ENCODE measurements around the gene DDX6.
"Not testable (repeated sequence)": the region's sequence is repeated elsewhere in the genome, so short reads cannot be mapped to it uniquely, and the experiment has no call there.

The DDX6 gene

DNA sequence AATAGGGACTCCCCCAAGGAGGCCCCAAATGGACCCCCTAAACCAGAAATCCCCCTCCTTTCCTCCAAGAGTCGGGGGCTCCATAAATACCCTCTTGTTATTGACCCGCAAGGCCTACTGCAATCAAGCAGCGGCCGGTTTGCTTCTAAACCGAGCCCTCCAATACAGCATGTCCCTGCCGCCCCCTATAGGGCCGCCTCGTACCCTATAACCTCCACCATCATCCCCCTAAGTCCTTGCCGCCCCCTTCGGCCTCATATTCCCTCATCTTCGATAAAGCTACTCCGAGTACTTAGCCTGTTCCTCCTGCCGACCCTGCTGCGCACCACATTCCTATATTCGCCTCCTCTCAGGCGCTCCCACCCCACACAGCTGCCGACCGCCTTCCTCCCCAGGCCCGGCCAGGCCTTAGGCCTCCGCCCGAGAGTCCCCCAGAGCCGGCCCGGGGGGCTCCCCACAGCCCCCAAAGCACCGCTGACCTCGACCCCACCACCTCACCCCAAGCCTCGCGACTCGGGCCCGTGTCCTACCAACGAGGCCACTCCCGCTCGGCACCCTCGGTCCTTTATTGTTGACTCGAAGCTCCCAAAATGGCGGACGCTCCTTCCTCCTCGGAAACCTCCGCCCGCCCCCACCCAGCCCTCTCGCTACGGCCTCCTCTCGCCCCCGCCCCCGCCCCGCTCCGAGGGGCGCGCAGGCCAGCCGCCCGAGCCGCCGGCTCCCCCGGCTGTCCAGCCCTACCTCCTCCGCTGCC, 430 bp downstream of the DDX6 start:
- DNase-seq, result peak; percentile 64

DNA sequence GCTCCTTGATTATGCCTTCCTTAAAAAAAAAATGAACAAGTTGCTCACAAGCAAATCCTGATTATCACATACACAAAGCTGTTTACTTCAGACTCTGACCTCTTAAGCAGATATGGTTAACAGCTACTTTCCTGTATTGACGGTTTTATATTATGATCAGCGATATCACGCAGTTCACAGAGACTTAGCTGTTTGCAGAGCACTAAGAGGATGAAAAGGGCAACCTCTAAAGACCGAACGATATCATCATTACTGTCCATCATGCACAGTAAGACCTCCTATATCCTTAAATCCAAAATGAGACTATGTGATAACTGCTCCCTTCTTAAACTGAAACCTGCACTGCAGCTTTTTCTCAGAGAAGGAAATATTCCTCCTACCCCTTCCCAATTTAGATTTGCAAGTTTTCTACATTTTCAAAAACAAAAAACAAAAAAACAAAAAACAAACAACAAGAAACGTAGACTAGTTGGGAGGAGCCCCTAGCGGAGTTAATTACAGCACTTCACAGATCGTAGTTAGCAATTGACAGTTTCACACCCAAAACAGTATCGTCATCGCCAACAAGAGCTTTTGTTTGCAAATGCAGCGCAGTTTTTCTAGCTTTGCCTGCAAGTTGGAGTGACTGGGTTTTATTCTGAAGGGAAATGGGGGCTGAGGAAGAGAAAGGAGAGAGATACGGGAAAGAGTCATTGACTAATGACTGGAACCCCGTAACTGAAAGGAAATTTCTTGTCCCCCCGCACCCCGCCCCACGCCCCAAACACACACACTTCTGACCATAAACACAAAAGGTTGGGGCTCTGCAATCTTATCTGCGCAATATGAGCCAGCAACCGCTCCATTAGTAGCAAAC, 1.2 kb downstream of the DDX6 start:
- peak; percentile 64 for DNase-seq

DNA sequence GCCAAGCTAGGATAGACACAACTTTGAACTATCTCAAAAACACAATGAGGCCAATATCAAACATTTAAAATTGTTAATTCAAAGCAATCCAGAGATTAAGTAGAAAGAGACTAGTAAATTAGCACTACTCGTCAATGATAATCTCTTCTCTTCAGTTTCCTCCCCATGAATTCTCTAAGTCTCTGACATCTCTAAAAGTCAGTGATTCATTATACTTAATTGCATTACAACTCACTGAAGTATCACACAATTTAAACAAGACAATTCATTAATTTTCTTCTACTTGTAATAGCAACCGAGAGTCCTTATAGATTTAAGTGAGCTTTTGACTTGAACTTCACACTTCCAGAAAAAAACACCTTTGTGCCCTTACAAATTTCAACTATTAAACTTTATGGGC, 4.3 kb downstream of the DDX6 start:
- no peak for DNase-seq

DNA sequence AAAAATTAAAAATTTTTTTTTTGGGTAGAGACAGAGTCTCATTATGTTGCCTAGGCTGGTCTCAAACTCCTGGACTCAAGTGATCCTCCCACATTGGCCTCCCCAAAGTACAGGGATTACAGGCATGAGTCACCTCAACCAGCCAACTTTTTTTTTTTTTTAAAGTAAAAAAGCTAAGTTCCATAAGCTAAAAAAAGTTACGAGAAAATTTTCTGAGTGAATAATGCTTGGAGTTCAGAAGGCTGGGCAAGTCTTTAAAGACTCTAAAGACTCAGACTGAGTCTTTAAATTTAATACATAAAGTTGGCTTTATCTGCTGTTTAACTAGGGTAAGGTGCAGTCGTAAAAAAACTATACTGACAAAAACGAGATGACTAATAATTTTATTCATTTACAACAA, 5.6 kb downstream of the DDX6 start:
- peak; percentile 49 for DNase-seq

DNA sequence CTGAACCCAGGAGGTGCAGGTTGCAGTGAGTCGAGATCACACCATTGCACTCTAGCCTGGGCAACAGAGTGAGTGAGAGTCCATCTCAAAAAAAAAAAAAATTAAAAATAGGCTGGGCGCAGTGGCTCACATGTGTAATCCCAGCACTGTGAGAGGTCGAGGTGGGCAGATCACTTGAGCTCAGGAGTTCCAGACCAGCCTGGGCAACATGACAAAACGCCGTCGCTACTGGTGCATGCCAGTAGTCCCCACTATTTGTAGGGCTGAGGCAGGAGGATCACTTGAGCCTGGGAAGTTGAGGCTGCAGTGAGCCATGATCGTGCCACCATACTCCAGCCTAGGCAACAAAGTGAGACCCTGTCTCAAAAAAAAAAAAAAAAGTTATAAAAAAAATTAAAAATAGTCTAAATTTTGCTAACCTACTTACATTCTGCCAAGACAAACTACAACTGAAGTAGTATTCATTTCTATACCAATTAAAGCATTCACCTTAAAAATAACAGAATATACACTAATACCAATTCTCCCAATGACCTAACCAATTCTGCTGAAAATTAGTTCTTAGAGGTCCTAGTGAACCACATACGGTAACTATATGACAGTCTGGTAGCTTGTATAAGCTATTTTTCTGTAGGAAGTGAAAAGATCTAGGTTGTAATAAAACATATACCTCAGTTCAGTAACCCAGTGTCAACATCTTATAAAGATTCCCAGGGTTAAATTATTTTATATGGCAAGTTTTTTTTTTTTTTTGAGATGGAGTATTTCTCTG, 7.1 kb downstream of the DDX6 start:
- DNase-seq, result peak; percentile 16

DNA sequence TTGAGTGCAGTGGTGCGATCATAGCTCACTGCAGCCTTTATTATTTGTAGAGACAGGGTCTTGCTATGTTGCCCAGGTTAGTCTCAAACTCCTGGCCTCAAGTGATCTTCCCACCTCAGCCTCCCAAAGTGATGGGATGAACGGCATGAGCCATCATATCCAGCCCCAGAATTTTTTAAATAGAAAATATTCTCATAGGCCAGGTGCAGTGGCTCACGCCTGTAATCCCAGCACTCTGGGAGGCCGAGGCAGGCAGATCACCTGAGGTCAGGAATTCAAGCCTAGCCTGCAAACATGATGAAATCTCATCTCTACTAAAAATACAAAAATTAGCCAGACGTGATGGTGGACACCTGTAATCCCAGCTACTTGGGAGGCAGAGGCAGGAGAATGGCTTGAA, 7.6 kb downstream of the DDX6 start:
- not testable (repeated sequence) for DNase-seq

DNA sequence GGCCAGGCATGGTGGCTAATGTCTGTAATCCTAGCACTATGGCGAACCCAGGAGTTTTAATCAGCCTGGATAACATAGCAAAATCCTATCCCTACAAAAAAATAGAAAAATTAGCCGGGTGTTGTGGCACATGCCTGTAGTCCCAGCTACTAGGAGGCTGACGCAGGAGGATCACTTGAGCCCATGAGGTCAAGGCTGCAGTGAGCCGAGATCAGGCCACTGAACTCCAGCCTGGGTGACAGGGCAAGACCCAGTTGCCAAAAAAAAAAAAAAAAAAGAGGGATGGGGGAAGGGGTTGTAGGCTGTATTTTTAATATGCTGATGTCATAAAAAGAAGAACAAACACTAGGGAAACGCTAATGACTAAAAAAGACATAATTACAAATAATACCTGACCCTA, 12.1 kb downstream of the DDX6 start:
- DNase-seq, result no peak

DNA sequence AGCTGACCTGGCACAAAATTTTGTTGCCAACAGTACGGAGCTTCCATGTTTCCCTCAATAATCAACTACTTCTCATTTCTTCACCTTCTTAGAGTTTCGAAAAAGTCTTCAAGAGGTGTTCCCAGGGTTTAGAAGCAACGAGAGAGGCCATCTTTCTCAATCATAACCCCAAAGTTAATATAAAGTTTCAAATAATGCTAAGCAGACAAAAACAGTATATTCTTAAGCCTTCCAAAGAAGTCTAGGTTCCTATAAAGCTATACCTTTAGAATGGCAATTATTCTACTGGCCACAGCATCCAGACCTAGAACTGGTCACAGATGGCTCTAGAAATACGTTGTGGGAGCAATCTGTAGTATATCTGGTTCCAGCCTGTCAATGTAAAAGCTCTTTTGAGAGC, 16.9 kb downstream of the DDX6 start:
- DNase-seq, result no peak

DNA sequence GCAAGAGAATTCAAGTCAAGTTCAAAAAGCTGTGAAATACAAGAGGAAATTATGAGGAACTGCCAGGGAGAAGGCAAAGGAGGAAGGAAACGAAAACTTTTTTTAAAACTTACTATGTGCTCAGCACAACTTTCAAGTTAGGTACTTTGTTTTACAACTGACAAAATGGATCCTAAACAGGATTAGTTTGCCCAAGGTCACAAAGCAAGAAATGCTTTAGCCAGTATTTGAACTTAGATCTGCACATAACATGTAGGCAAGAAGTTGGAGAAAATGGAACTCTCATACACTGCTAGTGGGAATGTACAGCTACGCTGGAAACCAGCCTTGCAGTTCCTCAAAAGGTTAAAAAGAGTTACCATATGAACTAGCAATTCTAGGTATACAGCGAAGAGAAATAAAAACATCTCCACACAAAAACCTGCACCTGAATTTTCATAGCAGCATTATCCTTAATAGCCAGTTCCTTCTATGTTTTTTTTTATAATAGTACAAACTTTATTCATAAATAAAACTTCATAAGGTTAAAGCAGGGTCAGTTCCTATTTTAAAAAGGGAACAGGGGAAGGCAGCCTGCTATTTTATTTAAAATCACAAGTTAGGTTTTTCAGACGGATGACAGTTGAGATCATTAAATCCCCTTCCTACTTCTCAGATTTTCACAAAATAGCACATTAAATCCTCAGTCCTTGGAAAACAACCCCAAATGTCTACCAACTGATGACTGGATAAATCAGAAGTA, 19.2 kb downstream of the DDX6 start:
- DNase-seq, result no peak

DNA sequence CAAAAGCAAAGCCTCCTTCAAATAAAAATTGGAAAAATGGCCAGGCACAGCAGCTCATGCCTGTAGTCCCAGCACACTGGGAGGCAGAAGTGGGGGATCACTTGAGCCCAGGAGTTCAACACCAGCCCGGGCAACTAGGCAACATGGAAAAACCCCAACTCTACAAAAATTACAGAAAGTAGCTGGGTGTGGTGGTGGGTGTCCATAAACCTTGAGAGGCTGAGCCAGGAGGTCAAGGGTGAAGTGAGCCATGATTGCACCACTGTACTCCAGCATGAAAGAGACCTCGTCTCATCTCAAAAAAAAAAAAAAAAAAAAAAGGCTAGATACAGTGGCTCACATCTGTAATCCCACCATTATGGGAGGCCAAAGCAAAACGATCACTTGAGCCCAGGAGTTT, 22.3 kb downstream of the DDX6 start:
- no peak for DNase-seq

DNA sequence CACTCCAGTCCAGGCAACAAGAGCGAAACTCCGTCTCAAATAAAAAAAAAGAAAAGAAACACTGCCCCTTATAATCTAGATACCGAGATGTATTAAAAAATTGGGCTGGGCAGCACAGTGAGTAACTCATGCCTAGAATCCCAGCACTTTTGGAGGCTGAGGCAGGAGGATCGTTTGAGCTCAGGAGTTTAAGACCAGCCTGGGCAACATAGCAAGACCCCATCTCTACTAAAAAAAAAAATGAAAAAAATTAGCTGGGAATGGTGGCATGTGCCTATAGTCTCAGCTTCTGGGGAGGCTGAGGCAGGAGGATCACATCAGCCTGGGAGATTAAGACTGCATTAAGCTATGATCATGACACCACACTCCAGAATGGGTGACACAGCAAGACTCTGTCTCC, 24.9 kb downstream of the DDX6 start:
- no peak for DNase-seq

DNA sequence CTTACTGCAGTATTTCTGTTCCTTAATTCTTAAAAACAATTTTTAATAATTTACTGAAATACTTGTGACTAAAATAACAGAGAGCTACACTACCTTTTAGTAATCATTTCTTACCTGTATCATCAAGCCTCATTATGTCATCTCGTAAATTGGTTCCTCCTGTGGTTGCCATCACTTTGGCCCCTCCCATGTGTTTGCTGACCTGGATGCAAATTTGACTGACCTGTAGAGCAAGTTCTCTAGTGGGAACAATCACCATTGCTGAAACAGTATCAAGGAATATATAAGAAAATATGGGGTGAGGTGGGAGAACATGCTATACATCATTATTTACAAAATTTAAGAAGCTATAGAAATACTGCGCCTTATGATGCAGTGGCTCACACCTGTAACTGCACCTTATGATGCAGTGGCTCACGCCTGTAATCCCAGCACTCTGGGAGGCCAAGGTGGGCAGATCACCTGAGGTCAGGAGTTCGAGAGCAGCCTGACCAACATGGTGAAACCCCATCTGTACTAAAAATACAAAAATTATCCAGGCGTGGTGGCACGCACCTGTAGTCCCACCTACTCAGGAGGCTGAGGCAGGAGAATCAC, 25.8 kb downstream of the DDX6 start:
- not testable (repeated sequence) for DNase-seq

DNA sequence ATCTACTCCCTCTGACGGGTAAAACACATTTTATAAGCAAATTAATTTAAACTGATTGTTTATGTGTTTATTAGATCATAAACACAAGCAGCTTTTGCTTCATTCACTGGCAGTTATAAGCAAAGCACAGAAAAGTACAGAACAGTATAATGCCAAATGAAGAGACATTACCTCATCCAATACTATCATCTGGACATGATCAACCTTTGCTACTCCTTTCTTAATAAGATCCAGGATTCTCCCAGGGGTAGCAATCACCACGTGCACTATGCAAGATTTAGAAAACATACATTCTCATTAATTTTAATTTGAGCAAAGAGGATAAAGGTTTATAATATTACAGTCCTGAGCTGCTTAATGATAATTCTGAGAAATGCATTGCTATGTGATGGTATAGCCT, 27.9 kb downstream of the DDX6 start:
- DNase-seq, result no peak

DNA sequence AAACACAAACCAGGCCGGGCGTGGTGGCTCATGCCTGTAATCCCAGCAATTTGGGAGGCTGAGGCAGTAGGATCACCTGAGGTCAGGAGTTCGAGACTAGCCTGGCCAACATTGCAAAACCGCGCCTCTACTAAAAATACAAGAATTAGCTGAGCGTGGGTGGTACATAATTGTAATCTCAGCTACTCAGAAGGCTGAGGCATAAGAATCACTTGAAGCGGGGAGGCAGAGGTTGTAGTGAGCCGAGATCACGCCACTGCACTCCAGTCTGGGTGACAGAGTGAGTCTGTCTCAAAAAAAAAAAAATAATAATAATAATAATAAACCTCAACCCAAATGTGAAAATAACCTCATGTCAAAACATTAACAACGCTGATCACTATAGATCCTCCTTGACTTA, 29.0 kb downstream of the DDX6 start:
- not testable (repeated sequence) for DNase-seq

DNA sequence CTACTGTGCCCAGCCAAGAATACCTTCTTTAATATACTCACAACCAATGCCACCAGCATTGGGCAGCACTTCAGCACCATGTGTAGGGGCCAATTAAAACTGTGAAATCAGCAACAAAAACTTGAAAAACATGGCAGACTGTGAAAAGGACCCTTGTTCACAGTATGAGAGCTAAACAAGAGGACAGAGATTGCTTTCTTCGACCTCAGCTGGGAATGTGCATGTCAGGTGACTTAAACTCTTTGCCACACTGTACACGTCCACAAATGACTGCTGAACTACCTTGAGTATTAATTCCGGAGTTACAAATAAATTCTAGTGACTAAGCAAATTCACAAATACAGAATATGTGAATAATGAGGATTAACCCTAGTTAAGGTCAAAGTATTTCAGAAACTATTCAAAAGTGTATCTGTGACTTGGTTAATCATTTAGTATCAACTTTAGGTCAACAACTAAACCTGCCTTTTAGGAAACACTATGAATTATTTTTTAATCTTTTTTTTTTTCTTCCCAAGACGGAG, 33.0 kb downstream of the DDX6 start:
- no peak for DNase-seq

DNA sequence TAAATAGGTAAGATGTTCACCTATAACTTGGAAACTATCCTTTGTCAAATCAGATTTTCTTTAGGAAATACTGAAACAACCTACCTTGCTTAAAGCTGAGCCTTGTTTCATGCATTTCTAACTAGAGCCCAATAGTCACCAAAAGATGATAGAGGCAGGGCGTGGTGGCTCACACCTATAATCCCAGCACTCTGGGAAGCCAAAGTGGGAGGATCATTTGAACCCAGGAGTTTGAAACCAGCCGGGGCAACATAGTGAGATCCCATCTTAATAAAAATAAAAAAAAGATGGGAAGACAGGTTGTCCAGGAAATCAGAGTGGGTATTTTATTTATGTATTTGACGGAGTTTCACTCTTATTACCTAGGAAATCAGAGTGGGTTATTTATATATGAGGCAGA, 38.3 kb downstream of the DDX6 start:
- DNase-seq, result no peak

DNA sequence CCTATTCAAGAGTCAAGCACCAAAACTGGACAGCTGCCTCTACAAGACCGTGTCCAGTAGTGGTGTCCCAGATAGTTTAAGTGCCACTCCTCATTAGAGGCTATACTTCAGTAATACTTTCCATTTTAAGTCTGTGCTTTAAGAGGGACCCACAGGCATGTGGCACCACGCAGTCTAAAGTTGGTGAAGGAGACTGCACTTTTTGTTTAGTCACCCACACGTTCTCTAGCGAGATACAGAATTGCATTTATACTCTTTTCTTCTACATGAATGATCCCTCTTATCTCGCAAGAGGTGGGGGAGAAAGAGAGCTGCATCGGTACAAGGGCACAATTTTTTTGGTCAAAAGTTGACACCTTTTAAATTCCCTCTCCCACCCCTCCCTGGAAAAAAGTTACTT, 41.5 kb downstream of the DDX6 start:
- DNase-seq, result no peak

DNA sequence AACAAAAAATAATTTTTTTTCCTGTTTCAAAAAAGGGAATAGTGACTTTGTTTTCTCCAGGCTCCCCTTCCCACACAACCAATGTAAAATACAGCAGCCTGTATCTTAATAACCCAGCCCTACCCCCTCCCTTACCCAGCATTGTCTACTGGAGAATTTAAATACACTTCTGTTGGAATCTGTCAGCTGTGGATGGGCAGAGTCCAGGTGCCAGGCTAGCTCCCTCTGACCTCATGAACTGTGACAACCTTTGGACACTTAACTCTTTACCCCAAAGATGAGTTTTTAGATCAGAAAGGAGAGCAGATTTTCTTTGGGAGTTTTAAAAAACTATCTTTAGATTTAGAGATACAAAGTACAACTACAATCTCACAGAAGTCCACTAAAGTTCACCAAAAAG, 42.9 kb downstream of the DDX6 start:
- DNase-seq, result no peak

DNA sequence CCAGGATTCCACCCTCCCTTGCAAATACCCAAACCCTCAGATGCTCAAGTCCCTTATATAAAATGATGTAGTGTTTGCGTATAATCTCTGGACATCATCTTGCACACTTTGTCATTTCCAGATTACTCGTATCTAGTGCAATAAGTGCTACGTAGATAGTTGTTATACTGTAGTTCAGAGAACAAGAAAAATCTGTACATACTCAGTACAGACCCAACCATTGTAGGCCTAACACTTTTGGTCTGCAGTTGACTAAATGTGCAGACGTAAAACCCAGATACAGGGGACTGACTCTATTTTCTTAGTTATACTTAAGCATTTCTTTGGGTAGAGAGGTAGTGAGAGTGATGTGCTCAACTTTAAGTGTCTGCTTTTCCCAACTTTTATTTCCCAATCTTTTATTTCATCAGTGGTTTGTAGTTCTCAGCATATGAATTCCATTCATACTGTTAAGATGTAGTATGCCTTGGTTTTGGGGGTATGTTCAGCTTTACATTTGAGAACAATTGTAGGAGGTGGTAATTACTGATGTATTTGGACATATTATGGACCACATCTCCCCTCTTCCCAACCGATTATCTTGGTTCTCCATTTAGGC, 43.9 kb downstream of the DDX6 start:
- no peak for DNase-seq

DNA sequence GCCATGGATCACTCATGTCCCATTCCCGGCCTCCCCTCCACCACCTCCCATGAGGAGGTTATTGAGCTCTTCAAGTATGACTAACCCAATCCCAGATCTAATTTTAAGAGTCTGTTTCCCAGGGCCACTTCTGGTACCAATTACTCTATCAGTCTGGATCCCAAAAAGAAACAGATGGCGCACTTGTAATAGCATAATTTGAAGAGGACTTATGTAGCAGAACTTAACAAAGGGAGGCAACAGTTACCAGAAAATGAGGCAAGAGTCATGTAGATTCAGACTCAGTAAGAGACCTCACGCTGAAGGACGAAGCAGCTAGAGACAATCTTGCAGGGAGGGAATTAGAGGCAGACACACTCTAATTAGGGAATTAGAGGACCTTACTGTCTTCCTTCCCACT, 46.9 kb downstream of the DDX6 start:
- DNase-seq, result no peak

DNA sequence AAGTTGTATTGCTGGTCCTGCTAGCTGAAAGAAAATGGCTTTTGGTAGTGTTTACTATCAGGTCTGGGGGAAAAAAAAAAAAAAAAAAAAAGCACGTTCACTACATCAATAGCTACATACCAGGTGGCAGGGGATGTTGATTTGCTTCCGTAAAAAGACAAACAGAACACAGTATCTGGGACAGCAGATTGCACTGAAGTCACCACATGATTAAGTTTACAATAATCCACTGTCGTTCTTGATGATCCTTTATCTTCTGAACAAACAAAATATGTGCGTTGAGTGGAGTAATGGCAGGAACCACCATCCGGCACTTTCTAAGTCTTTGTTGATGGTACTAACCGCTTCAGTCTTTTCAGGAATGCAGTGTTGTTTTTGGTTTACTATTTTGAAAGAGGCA, 48.7 kb downstream of the DDX6 start:
- no peak for DNase-seq

DNA sequence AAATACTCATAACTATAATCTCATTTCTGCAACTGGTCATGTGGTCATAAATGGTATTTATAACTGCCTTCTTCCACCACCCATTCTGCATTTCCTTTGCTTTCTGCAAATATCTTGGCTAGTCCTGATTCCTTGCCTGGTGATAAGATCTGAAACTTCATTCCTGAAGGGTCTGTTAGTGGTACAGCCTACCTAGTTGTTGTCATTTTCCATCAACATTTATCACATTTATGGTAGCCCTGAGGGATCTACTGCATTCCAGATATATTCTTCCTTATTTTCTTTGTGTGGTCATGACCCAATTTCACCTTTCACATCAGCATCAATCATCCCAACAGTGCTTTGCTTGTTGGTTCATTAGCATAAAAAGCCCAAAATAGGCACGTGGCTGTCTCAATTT, 50.1 kb downstream of the DDX6 start:
- DNase-seq, result no peak

Data from activated CD4-positive, alpha-beta T cell treated with anti-CD3 and anti-CD28 coated beads, Interleukin-10, Interleukin-2, amounts not matched to agents 100 ng/mL and 50 ng/mL, durations not matched to agents 16 hours and 8 hours (primary cell).